ENCODE results near the gene BCOR.

The BCOR gene

GRCh38 chrX:40087425-40088298, 10.1 kb downstream of the BCOR start:
- Mint-ChIP-seq H3K27ac (no peak overlapping the region), H3K4me3 (no peak overlapping the region), H3K36me3 (ENCODE audit: low read depth) (peaks cover 10% of the 10 kb centered on the region), H3K9me3 (no peaks in the 10 kb centered on the region), H3K4me1 (ENCODE audit: low read depth) (peaks cover 44% of the 10 kb centered on the region), H3K27me3 (ENCODE audit: low read depth) (no peaks in the 10 kb centered on the region)

- Mint-ChIP-seq H3K4me1 (ENCODE audit: low read depth) (peaks cover 46% of the 10 kb centered on the region), H3K27me3 (ENCODE audit: low read depth) (no peaks in the 10 kb centered on the region), H3K27ac (no peak overlapping the region), H3K9me3 (no peaks in the 10 kb centered on the region), H3K4me3 (no peak overlapping the region), H3K36me3 (ENCODE audit: low read depth) (peaks cover 6% of the 10 kb centered on the region)
These were observed 11.0 kb downstream of the BCOR start for GRCh38 chrX:40086569-40087335.

- Mint-ChIP-seq H3K9me3 (no peaks in the 10 kb centered on the region), H3K27ac (no peak overlapping the region), H3K36me3 (ENCODE audit: low read depth) (peaks cover 3% of the 10 kb centered on the region), H3K4me3 (no peak overlapping the region), H3K4me1 (ENCODE audit: low read depth) (peaks cover 40% of the 10 kb centered on the region), H3K27me3 (ENCODE audit: low read depth) (no peaks in the 10 kb centered on the region)
These were observed 12.0 kb downstream of the BCOR start for GRCh38 chrX:40085714-40086113.

GRCh38 chrX:40085102-40085551, 12.6 kb downstream of the BCOR start:
- H3K27me3 Mint-ChIP-seq (ENCODE audit: low read depth): no peaks in the 10 kb centered on the region
- peaks cover 6% of the 10 kb centered on the region for H3K36me3 Mint-ChIP-seq (ENCODE audit: low read depth)
- peaks cover 42% of the 10 kb centered on the region for H3K4me1 Mint-ChIP-seq (ENCODE audit: low read depth)
- H3K4me3 Mint-ChIP-seq: no peak overlapping the region
- no peak overlapping the region for H3K27ac Mint-ChIP-seq
- H3K9me3 Mint-ChIP-seq: no peaks in the 10 kb centered on the region

- peaks cover 6% of the 10 kb centered on the region for H3K36me3 Mint-ChIP-seq (ENCODE audit: low read depth)
- H3K27ac Mint-ChIP-seq: no peak overlapping the region
- H3K4me3 Mint-ChIP-seq: peak overlapping the region; percentile 68
- peaks cover 41% of the 10 kb centered on the region for H3K4me1 Mint-ChIP-seq (ENCODE audit: low read depth)
- no peaks in the 10 kb centered on the region for H3K27me3 Mint-ChIP-seq (ENCODE audit: low read depth)
- H3K9me3 Mint-ChIP-seq: no peaks in the 10 kb centered on the region
These were observed 13.2 kb downstream of the BCOR start for GRCh38 chrX:40084471-40085101.

GRCh38 chrX:40083979-40084359, 13.8 kb downstream of the BCOR start:
- Mint-ChIP-seq H3K36me3 (ENCODE audit: low read depth) (peaks cover 6% of the 10 kb centered on the region), H3K4me3 (peak overlapping the region; percentile 68), H3K9me3 (no peaks in the 10 kb centered on the region), H3K4me1 (ENCODE audit: low read depth) (peaks cover 39% of the 10 kb centered on the region), H3K27me3 (ENCODE audit: low read depth) (no peaks in the 10 kb centered on the region), H3K27ac (no peak overlapping the region)

- no peaks in the 10 kb centered on the region for H3K27me3 Mint-ChIP-seq (ENCODE audit: low read depth)
- no peaks in the 10 kb centered on the region for H3K9me3 Mint-ChIP-seq
- no peak overlapping the region for H3K27ac Mint-ChIP-seq
- peaks cover 36% of the 10 kb centered on the region for H3K4me1 Mint-ChIP-seq (ENCODE audit: low read depth)
- peaks cover 6% of the 10 kb centered on the region for H3K36me3 Mint-ChIP-seq (ENCODE audit: low read depth)
- H3K4me3 Mint-ChIP-seq: peak overlapping the region; percentile 68
These were observed 14.4 kb downstream of the BCOR start for GRCh38 chrX:40083120-40083978.

- Mint-ChIP-seq H3K9me3 (no peaks in the 10 kb centered on the region), H3K27ac (no peak overlapping the region), H3K36me3 (ENCODE audit: low read depth) (peaks cover 7% of the 10 kb centered on the region), H3K4me1 (ENCODE audit: low read depth) (peaks cover 34% of the 10 kb centered on the region), H3K4me3 (no peak overlapping the region), H3K27me3 (ENCODE audit: low read depth) (no peaks in the 10 kb centered on the region)
These were observed 15.2 kb downstream of the BCOR start for GRCh38 chrX:40082447-40083119.

GRCh38 chrX:40081679-40082068, 16.1 kb downstream of the BCOR start:
- Mint-ChIP-seq H3K4me3 (no peak overlapping the region), H3K9me3 (no peaks in the 10 kb centered on the region), H3K4me1 (ENCODE audit: low read depth) (peaks cover 34% of the 10 kb centered on the region), H3K27me3 (ENCODE audit: low read depth) (no peaks in the 10 kb centered on the region), H3K27ac (no peak overlapping the region), H3K36me3 (ENCODE audit: low read depth) (peaks cover 8% of the 10 kb centered on the region)

- Mint-ChIP-seq H3K4me1 (ENCODE audit: low read depth) (peaks cover 32% of the 10 kb centered on the region), H3K27ac (no peak overlapping the region), H3K9me3 (no peaks in the 10 kb centered on the region), H3K4me3 (no peak overlapping the region), H3K27me3 (ENCODE audit: low read depth) (no peaks in the 10 kb centered on the region), H3K36me3 (ENCODE audit: low read depth) (peaks cover 8% of the 10 kb centered on the region)
These were observed 16.7 kb downstream of the BCOR start for GRCh38 chrX:40080894-40081678.

- no peak overlapping the region for H3K4me3 Mint-ChIP-seq
- H3K27ac Mint-ChIP-seq: no peak overlapping the region
- peaks cover 31% of the 10 kb centered on the region for H3K4me1 Mint-ChIP-seq (ENCODE audit: low read depth)
- H3K36me3 Mint-ChIP-seq (ENCODE audit: low read depth): peaks cover 8% of the 10 kb centered on the region
- no peaks in the 10 kb centered on the region for H3K9me3 Mint-ChIP-seq
- no peaks in the 10 kb centered on the region for H3K27me3 Mint-ChIP-seq (ENCODE audit: low read depth)
These were observed 18.2 kb downstream of the BCOR start for GRCh38 chrX:40079572-40079971.

- peaks cover 12% of the 10 kb centered on the region for H3K36me3 Mint-ChIP-seq (ENCODE audit: low read depth)
- no peak overlapping the region for H3K4me3 Mint-ChIP-seq
- no peaks in the 10 kb centered on the region for H3K27me3 Mint-ChIP-seq (ENCODE audit: low read depth)
These were observed 19.1 kb downstream of the BCOR start for GRCh38 chrX:40078489-40079227.

More at GRCh38 chrX:40078489-40079227, 19.1 kb downstream of the BCOR start:
- Mint-ChIP-seq H3K4me1 (ENCODE audit: low read depth) (peaks cover 23% of the 10 kb centered on the region), H3K27ac (no peak overlapping the region), H3K9me3 (no peaks in the 10 kb centered on the region)

All from T-helper 1 cell treated with Interleukin-12 subunit alpha and Interleukin-12 subunit beta and Interleukin-4 antibody, amounts not matched to agents 30 μg/mL and 1 μg/mL, for 36 hours (primary cell).